Activated gamma-delta T cell treated with anti-CD3 and anti-CD28 coated beads, Interleukin-2, amount 50 U/mL, for 16 hours (primary cell): ENCODE data around the gene ZMYND12.

Experiments used
- DNase-seq: peaks from one replicate; pipeline ENCODE4 v3.0.0-alpha.2; 2020; ENCODE audit warnings: low read depth

Gene ZMYND12

GRCh38 chr1:42392255-42392654, 63.6 kb downstream of the ZMYND12 start:
- DNase-seq: no peak

GRCh38 chr1:42386051-42386450, 69.8 kb downstream of the ZMYND12 start:
- DNase-seq: no peak

- no peak for DNase-seq
Measured at GRCh38 chr1:42385283-42385682, 70.5 kb downstream of the ZMYND12 start.

- DNase-seq: no peak
Measured at GRCh38 chr1:42381280-42381673, 74.5 kb downstream of the ZMYND12 start.

GRCh38 chr1:42380586-42381279, 75.1 kb downstream of the ZMYND12 start, which contains the start of gene RIMKLA:
Gene RIMKLA, plus strand, starts transcription at chr1:42380792. Its CDS starts 143 bp downstream, at chr1:42380935.
- peak; percentile 14 for DNase-seq
